ENCODE measurements around the gene PTCD3.
A peak's percentile ranks its signal among the peaks of the same experiment; 100 is the strongest.

PTCD3 gene

DNA sequence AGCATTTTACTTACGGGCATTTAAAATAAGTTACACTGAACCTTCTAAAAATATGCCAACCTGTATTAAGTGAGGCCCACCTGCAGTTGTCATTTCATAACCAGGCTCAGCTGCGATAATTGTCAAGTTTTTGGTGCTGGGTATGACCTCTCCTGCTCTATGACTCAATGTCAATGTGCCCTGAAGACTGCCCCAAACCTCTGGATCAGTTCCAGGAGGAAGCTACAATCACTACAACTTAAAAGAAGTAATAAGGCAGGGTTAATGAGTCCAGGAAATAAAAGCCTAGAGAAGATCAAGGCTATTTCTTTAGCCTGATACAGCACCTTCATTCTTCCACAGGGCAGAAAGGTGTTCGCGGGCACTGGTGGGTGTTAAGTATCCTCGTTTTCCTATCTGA, 23.3 kb upstream of the PTCD3 start:
- Histone ChIP-seq H3K36me3 (ENCODE audit: control insufficient read depth in 2 of 2, insufficient read depth in 2 of 2, low read length in 2 of 2) (peaks cover 31 to 35% of the 10 kb centered on the region in 2 donors), H3K27me3 (ENCODE audit: control insufficient read depth in 1 of 2, insufficient read depth in 2 of 2, low read length in 2 of 2) (no peaks in the 10 kb centered on the region), H3K9ac (ENCODE audit: low read length in 2 of 2) (no peak overlapping the region), H3K9me3 (ENCODE audit: control insufficient read depth in 2 of 2, low read length in 2 of 2) (no peaks in the 10 kb centered on the region), H3K4me1 (ENCODE audit: control insufficient read depth, insufficient read depth, low read length) (peaks cover 12% of the 10 kb centered on the region), H3K4me3 (ENCODE audit: low read length in 2 of 2) (no peak overlapping the region), H3K27ac (ENCODE audit: low read length) (no peak overlapping the region)

DNA sequence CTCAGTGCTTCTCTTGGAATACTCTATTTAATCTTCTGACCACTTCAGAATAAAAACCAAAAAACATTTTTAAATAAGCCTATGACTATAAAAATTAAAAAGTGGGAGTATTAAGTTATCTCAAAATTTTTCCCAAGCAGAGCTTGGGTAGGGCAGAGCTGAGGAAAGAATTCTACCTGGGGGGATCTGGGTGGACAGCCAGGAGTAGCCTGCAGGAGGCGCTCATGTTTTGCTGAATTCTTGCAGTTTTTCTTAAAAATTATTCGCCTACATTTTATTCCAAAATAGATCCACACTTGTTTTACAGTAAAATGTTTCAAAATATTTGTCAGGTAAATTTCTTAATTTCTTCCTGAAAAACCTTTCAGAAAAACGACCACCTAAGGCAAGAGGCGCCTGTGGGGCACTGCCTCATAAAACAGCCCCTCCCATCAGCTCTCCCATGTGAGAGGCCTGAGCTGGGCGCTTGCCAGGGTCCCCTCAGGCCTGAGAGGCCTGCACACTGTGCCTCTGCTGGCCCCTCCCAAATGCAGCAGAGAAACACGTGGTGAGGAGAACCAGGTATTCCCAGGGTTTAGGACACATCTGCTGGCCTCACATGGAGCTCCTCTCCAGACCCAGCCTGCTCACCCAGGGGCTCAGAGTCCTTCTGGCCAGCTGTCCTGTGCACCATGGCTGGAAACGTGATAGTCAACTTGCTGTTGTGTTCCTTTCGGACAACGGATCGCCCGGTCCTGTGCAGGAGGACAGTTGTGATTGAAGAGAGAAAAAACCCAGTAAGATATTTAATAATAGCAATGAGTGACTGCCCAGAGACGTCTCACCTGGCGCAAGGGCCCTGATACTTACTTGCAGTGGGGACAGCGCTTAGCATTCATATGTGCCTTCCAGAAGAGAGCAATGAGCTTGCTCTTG, 17.8 kb upstream of the PTCD3 start:
- H3K4me1 ChIP-seq (ENCODE audit: control insufficient read depth, insufficient read depth, low read length): no peaks in the 10 kb centered on the region
- H3K9ac ChIP-seq (ENCODE audit: low read length in 2 of 2): no peak overlapping the region
- H3K9me3 ChIP-seq (ENCODE audit: control insufficient read depth in 2 of 2, low read length in 2 of 2): no peaks in the 10 kb centered on the region
- peaks cover 33 to 41% of the 10 kb centered on the region in 2 donors for H3K36me3 ChIP-seq (ENCODE audit: control insufficient read depth in 2 of 2, insufficient read depth in 2 of 2, low read length in 2 of 2)
- H3K27me3 ChIP-seq (ENCODE audit: control insufficient read depth in 1 of 2, insufficient read depth in 2 of 2, low read length in 2 of 2): no peaks in the 10 kb centered on the region
- H3K4me3 ChIP-seq (ENCODE audit: low read length in 2 of 2): no peak overlapping the region
- no peak overlapping the region for H3K27ac ChIP-seq (ENCODE audit: low read length)

DNA sequence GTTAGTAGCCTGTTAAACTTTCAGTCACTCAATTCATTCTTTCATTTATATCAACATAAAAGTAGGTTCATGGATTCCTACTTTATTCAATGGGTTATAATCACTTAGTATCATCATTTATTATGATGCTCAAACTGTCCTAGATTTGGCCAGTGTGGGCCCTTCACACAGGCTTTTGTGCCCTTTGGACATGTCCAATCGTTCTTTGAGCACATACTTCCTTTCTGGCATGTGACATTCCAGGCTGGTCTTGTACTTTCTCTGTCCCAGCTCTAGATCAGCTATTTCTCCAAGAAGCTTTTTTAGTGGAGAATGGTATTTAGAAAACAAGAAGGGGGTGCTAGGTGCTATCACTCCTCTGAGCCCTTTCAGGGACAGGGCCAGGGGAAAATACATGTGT, 11.8 kb upstream of the PTCD3 start:
- no peak overlapping the region for H3K27ac ChIP-seq (ENCODE audit: low read length)
- H3K4me3 ChIP-seq (ENCODE audit: low read length in 2 of 2): no peak overlapping the region
- H3K36me3 ChIP-seq (ENCODE audit: control insufficient read depth in 2 of 2, insufficient read depth in 2 of 2, low read length in 2 of 2): peaks cover 32 to 33% of the 10 kb centered on the region in 2 donors
- H3K9ac ChIP-seq (ENCODE audit: low read length in 2 of 2): no peak overlapping the region
- H3K4me1 ChIP-seq (ENCODE audit: control insufficient read depth, insufficient read depth, low read length): no peaks in the 10 kb centered on the region
- no peaks in the 10 kb centered on the region for H3K9me3 ChIP-seq (ENCODE audit: control insufficient read depth in 2 of 2, low read length in 2 of 2)
- H3K27me3 ChIP-seq (ENCODE audit: control insufficient read depth in 1 of 2, insufficient read depth in 2 of 2, low read length in 2 of 2): no peaks in the 10 kb centered on the region

DNA sequence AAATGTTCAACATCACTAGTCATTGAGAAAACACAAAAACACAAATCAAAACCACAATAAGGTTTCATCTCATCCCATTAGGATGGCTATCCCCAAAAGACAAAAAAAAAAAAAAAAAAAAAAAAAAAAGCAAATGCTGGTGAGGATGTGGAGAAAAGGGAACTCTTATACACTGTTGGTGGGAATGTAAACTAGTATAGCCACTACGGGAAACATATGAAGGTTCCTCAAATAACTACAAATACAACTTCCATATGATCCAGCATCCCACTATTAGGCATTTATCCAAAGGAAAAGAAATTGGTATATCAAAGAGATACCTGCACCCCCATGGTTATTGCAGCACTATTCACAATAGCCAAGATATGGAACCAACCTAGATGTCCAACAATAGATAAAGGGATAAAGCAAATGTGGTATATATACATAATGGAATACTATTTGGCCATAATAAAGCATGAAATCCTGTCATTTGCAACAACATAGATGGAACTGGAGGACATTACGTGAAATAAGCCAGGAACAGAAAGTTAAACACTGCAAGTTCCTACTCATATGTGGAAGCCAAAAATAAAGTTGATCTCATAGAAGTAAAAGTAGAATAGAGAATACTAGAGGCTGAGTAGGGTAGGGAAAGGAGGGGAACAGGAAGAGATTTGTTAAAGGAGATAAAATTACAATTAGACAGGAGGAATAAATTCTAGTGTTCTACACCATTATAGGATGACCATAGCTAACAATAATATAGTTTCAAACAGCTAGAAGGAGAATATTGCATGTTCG, 8.7 kb upstream of the PTCD3 start:
- no peak overlapping the region for H3K27ac ChIP-seq (ENCODE audit: low read length)
- H3K4me1 ChIP-seq (ENCODE audit: control insufficient read depth, insufficient read depth, low read length): no peaks in the 10 kb centered on the region
- no peak overlapping the region for H3K9ac ChIP-seq (ENCODE audit: low read length in 2 of 2)
- peaks cover 27 to 29% of the 10 kb centered on the region in 2 donors for H3K36me3 ChIP-seq (ENCODE audit: control insufficient read depth in 2 of 2, insufficient read depth in 2 of 2, low read length in 2 of 2)
- H3K27me3 ChIP-seq (ENCODE audit: control insufficient read depth in 1 of 2, insufficient read depth in 2 of 2, low read length in 2 of 2): no peaks in the 10 kb centered on the region
- H3K4me3 ChIP-seq (ENCODE audit: low read length in 2 of 2): no peak overlapping the region
- H3K9me3 ChIP-seq (ENCODE audit: control insufficient read depth in 2 of 2, low read length in 2 of 2): no peaks in the 10 kb centered on the region

DNA sequence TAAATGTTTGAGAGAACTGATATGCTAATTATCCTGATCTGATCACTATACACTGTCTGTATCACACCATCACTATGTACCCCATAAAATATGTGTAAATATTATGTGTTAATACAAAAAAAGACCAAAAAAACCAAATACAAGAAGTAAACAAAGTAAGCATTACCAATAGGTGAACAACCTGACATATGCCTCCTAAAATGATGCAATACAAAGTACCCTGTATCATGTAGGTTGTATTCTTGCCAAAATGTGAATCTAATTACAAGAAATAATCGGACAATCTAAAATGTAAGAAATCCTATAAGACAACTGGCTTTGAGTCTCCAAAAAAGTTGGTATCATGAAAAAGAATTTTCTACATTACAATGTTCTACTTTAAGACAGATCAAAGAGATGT, 8.1 kb upstream of the PTCD3 start:
- Histone ChIP-seq H3K9me3 (ENCODE audit: control insufficient read depth in 2 of 2, low read length in 2 of 2) (no peaks in the 10 kb centered on the region), H3K4me1 (ENCODE audit: control insufficient read depth, insufficient read depth, low read length) (no peaks in the 10 kb centered on the region), H3K27ac (ENCODE audit: low read length) (no peak overlapping the region), H3K36me3 (ENCODE audit: control insufficient read depth in 2 of 2, insufficient read depth in 2 of 2, low read length in 2 of 2) (peaks cover 29% of the 10 kb centered on the region in 2 donors), H3K9ac (ENCODE audit: low read length in 2 of 2) (no peak overlapping the region), H3K4me3 (ENCODE audit: low read length in 2 of 2) (no peak overlapping the region), H3K27me3 (ENCODE audit: control insufficient read depth in 1 of 2, insufficient read depth in 2 of 2, low read length in 2 of 2) (no peaks in the 10 kb centered on the region)

- Histone ChIP-seq H3K9ac (ENCODE audit: low read length in 2 of 2) (no peak overlapping the region), H3K9me3 (ENCODE audit: control insufficient read depth in 2 of 2, low read length in 2 of 2) (no peaks in the 10 kb centered on the region), H3K4me3 (ENCODE audit: low read length in 2 of 2) (no peak overlapping the region), H3K4me1 (ENCODE audit: control insufficient read depth, insufficient read depth, low read length) (peaks cover 8% of the 10 kb centered on the region), H3K27me3 (ENCODE audit: control insufficient read depth in 1 of 2, insufficient read depth in 2 of 2, low read length in 2 of 2) (no peaks in the 10 kb centered on the region), H3K36me3 (ENCODE audit: control insufficient read depth in 2 of 2, insufficient read depth in 2 of 2, low read length in 2 of 2) (peaks cover 14 to 20% of the 10 kb centered on the region in 2 donors), H3K27ac (ENCODE audit: low read length) (no peak overlapping the region)
These were observed 3.9 kb upstream of the PTCD3 start for GRCh38 chr2:86102157-86102556.

DNA sequence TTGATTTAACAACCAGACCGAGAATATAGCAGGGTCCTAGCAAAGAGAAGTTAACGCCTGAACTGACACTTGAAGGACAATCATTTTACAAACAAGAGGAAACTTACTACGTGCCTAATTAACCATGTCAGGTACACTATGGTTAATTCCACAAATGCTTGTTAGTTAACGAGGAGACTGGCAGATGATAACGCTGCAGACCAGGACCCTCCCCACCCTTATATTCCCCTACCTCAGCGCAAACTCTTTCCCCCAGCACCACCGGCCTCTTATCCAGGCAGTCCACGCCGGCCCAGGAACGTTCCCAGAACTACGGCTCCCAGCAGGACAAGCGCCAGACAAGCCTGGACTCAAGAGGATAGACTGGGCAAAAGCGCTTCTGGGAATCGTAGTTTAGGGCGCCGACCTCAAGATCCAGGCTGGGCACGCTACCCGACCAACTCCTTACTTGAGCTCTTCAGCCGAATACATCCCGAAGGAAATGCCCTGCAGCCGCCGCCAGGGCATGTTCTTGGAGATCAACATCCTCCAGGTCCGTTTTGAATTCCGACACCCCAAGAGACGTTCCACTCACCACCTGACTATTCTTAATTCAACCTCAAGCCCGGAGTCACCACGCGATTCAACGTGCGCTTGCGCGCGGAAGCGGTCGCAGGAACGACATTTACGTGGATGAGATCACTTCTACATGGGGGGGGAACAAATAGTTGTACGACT, 625 bp upstream of the PTCD3 start, which contains the start of gene POLR1A:
TSS of gene POLR1A (minus strand) at position 635 of the 717 bp plus-strand sequence. CDS start at position 525, 110 bp downstream.
- Histone ChIP-seq H3K9me3 (ENCODE audit: control insufficient read depth in 2 of 2, low read length in 2 of 2) (no peaks in the 10 kb centered on the region), H3K4me1 (ENCODE audit: control insufficient read depth, insufficient read depth, low read length) (peaks cover 16% of the 10 kb centered on the region), H3K27ac (ENCODE audit: low read length) (peak within 1 kb of the TSS; percentile 85), H3K27me3 (ENCODE audit: control insufficient read depth in 1 of 2, insufficient read depth in 2 of 2, low read length in 2 of 2) (no peaks in the 10 kb centered on the region), H3K36me3 (ENCODE audit: control insufficient read depth in 2 of 2, insufficient read depth in 2 of 2, low read length in 2 of 2) (peaks cover 6 to 7% of the 10 kb centered on the region in 2 donors), H3K9ac (ENCODE audit: low read length in 2 of 2) (peak within 1 kb of the TSS; percentile 77 to 91), H3K4me3 (ENCODE audit: low read length in 2 of 2) (peak within 1 kb of the TSS; percentile 97 to 98)

DNA sequence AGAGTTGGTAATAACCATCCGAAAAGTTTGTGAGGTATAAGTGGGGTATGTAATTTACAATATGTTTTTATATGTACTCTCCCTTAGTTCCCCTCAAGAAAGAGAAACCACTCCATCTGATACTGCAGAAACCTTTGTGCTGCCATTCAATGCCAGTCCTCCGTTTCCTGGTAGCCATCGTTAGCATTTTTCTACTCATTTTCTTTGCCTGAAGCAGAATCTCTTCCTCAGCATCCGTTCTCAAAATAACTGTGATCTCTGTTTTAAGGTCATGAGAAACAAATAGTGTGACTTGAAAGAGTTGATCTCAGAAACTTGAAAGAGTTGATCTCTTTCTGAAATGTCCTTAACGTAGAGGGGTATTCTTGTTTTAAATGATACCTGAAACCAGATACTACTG, 996 bp downstream of the PTCD3 start:
- Histone ChIP-seq H3K27me3 (ENCODE audit: control insufficient read depth in 1 of 2, insufficient read depth in 2 of 2, low read length in 2 of 2) (no peaks in the 10 kb centered on the region), H3K36me3 (ENCODE audit: control insufficient read depth in 2 of 2, insufficient read depth in 2 of 2, low read length in 2 of 2) (peaks cover 11% of the 10 kb centered on the region in 2 donors), H3K4me1 (ENCODE audit: control insufficient read depth, insufficient read depth, low read length) (peaks cover 16% of the 10 kb centered on the region), H3K4me3 (ENCODE audit: low read length in 2 of 2) (peak overlapping the region; percentile 97 to 98), H3K9ac (ENCODE audit: low read length in 2 of 2) (peak overlapping the region; percentile 77 to 91), H3K9me3 (ENCODE audit: control insufficient read depth in 2 of 2, low read length in 2 of 2) (no peaks in the 10 kb centered on the region), H3K27ac (ENCODE audit: low read length) (no peak overlapping the region)

DNA sequence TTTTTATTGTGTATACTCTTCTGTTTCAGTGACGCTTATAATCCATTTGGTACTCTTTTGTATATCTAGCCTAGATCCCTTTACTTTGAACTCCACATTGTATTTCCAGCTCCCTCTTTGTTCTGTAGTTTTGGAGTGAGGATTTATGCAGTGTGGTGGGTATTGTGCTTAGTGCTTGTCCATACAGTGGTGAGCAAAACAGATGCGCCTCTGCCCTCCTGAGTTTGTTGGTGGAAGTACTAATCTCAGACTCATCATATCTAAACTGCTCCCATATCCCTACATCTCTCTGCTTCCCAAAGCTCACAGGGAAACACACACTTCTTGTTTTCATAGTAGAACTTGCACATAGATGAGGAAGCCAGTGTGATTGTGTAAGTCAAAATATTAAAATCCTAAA, 12.1 kb downstream of the PTCD3 start:
- Histone ChIP-seq H3K36me3 (ENCODE audit: control insufficient read depth in 2 of 2, insufficient read depth in 2 of 2, low read length in 2 of 2) (peaks cover 58 to 71% of the 10 kb centered on the region in 2 donors), H3K9me3 (ENCODE audit: control insufficient read depth in 2 of 2, low read length in 2 of 2) (no peaks in the 10 kb centered on the region)

DNA sequence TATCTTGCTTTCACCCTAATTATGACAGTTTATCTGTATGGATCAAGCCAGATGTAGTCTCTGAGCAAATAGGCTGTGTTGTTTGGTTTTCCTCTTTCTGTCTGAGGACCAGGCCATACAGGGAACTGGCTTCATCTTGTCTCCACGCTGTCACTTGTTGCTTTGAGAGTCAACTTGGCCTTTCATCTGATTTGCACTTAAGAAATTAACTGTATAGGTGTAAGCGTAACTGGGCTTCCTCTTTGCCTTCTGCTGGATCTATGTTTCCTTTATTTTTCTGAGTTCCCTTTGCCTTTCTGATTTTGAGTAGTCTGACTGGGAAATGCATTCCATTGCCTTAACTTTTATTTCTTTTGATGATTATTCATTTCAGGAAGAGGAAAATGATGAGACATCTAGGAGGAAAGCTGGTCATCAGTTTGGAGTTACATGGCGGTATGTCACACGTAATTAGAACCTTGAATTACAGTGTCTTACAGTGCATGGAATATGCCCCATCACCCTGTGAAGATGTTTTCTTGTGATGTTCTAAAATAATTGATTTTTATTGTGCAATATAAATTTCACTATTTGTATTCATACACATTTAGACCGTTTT, 17.4 kb downstream of the PTCD3 start:
- H3K9ac ChIP-seq (ENCODE audit: low read length in 2 of 2): no peak overlapping the region
- no peaks in the 10 kb centered on the region for H3K9me3 ChIP-seq (ENCODE audit: control insufficient read depth in 2 of 2, low read length in 2 of 2)
- no peaks in the 10 kb centered on the region for H3K27me3 ChIP-seq (ENCODE audit: control insufficient read depth in 1 of 2, insufficient read depth in 2 of 2, low read length in 2 of 2)
- no peak overlapping the region for H3K27ac ChIP-seq (ENCODE audit: low read length)
- H3K36me3 ChIP-seq (ENCODE audit: control insufficient read depth in 2 of 2, insufficient read depth in 2 of 2, low read length in 2 of 2): peaks cover 68 to 87% of the 10 kb centered on the region in 2 donors
- no peak overlapping the region for H3K4me3 ChIP-seq (ENCODE audit: low read length in 2 of 2)
- no peaks in the 10 kb centered on the region for H3K4me1 ChIP-seq (ENCODE audit: control insufficient read depth, insufficient read depth, low read length)

More for the DNA sequence above, 12.1 kb downstream of the PTCD3 start:
- H3K4me3 ChIP-seq (ENCODE audit: low read length in 2 of 2): no peak overlapping the region
- H3K9ac ChIP-seq (ENCODE audit: low read length in 2 of 2): no peak overlapping the region
- H3K4me1 ChIP-seq (ENCODE audit: control insufficient read depth, insufficient read depth, low read length): no peaks in the 10 kb centered on the region
- no peak overlapping the region for H3K27ac ChIP-seq (ENCODE audit: low read length)
- H3K27me3 ChIP-seq (ENCODE audit: control insufficient read depth in 1 of 2, insufficient read depth in 2 of 2, low read length in 2 of 2): no peaks in the 10 kb centered on the region

All from stomach smooth muscle (tissue), 2 donors.